ENCODE data around the gene CACNA1D.

- TF ChIP-seq CTCF (IDR thresholded peaks at IDR 0.05) = no peak
- no peak for TF ChIP-seq POLR2A (IDR thresholded peaks at IDR 0.05)
Observed at GRCh38 chr3:53846851-53847155, 352.4 kb downstream of the CACNA1D start.

Data from body of pancreas (tissue), 4 donors.